Endometrial microvascular endothelial cells (primary cell): ENCODE results near the gene KRT77. TPM values are rescaled to one million over a fixed set of nuclear protein-coding genes. Genes with fewer than 3 reads are reported as not detected.

Experiments
- in situ Hi-C: cut with HindIII; loops from 2 replicates; pipeline ENCODE4 v1.10.0; 2017; ENCODE audit warnings: low sequenced_read_pairs, low pct_unique_long_range_greater_than_20kb; ENCODE audit errors: inconsistent ontology term
- total RNA-seq: library from RNA; depleted of rRNA; stranded (reverse); fragments of >200 nt; gene quantifications from one replicate; pipeline ENCODE4 v1.2.3, GENCODE V29; 2015; ENCODE audit errors: inconsistent ontology term

KRT77 gene
- total RNA-seq, 1 donor from 2014 or later = not detected

- in situ Hi-C loops = no loop called here
These were observed 39.9 kb downstream of the KRT77 start for GRCh38 chr12:52663420-52663819.

DNA sequence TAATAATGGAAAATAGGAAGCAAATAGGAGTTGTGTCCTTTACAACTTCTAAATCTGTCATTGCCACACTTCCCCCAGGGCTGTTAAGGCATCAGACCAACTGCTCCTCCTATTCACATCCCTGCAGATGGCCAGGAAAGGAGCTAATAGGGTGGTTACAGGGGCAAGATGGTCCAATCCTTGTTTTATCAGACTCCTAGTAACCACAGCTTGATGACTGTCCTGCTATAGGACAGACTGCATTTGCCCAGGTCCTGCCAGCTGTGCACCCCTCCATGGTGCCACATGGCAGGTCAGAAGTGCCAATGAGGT is 40.5 kb downstream of the KRT77 start:
- in situ Hi-C loops = no loop called here

- in situ Hi-C loops = no loop called here
These were observed 41.0 kb downstream of the KRT77 start for GRCh38 chr12:52662093-52662917.

DNA sequence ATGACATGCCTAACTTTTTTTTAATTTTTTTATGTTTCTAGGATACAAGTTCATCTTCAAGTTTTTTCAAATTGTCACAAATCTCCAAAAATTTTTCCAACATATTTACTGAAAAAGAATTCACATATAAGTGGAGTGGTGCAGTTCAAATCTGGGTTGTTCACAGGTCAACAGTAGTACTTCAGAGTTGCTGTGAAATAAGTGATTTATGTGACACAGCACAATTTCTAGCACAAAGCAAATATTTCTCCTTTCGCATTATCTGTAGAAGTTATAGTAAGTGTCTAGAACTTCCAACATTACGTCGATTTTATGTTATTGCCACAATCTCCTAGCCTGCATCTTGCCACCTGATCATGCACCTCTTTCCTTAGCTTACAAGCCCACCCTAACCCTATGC is 41.7 kb downstream of the KRT77 start:
- in situ Hi-C loops = no loop called here

DNA sequence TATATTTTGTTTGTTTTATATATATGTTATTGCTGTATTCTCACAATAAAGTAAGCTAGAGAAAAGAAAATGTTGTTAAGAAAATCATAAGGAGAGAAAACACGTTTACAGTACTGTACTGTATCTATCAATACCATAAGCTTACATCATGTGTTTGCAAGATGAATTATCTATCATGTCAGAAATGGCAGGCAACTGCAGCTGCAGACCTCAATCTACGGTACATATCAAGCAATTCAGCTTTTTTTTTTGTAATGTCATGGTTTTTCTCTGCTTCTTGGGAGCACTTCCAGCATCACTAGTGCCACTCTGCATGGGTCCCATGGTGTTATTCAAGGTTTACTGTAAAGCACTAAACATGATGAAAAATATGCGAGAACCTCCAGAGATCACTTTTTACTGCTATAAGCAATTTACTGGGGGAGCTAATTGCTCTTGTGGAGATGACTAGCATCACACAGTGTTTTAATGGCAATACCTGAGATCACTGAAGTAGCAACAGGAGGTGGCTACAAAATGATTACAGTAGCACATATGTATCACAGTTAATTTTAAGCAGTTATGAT is 42.3 kb downstream of the KRT77 start:
- in situ Hi-C loops = no loop called here

- in situ Hi-C loops = no loop called here
These were observed 43.4 kb downstream of the KRT77 start for GRCh38 chr12:52659951-52660350.

DNA sequence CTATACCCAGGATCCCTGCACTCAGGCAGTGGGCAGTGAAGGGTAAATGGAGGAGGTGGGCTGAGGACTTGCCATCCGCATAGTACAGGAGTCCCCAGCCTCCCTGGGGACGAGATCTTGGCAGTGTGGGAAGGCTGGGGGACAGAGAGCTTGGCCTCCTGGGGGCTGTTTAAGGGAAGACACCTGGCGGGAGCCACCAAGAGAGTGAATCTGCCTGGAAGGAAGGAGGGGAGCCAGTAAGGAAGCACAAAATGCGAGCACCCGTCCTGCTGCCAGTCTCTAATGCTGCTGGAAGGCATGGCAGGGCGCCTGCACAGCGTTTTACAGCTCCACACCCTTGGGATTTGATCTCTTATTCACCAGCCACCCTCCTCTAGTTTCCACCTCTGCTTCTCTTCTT is 43.9 kb downstream of the KRT77 start:
- in situ Hi-C loops = no loop called here

- in situ Hi-C loops = no loop called here
These were observed 45.1 kb downstream of the KRT77 start for GRCh38 chr12:52658196-52658595.

GRCh38 chr12:52657250-52657902 is 45.9 kb downstream of the KRT77 start:
- in situ Hi-C loops = no loop called here

GRCh38 chr12:52656616-52657015 is 46.7 kb downstream of the KRT77 start:
- in situ Hi-C loops = no loop called here

- in situ Hi-C loops = no loop called here
These were observed 47.6 kb downstream of the KRT77 start for GRCh38 chr12:52655720-52656124.

GRCh38 chr12:52655251-52655650 is 48.1 kb downstream of the KRT77 start:
- in situ Hi-C loops = no loop called here

DNA sequence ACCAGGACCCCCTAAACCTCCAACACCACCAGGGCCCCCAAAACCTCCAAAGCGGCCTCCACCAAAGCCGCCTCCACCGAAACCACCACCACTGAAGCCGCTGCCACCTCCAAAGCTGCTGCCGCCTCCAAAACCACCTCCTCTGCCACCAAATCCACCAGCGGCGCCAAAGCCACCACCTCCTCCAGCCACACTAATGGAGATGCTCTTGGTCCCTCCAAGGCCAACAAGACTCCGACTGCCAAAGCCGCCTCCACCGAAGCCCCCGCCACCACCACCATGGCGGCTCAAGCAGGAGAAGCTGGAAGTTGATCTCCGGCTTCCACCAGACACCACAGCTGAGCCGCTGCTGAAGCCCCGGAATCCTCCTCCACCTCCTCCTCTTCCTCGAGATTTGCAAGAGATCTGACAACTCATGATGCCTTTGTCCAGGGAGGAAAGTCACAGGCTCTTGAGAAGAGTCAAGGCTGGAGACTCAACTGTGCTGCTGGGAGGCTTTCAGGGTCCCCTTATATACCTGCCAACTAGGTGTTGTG is 51.5 kb downstream of the KRT77 start, which contains the start of gene KRT2:
Gene KRT2 (minus strand): TSS at position 486 of the 536 bp plus-strand sequence. CDS start 69 bp downstream, at position 417.
- in situ Hi-C loops = no loop called here

DNA sequence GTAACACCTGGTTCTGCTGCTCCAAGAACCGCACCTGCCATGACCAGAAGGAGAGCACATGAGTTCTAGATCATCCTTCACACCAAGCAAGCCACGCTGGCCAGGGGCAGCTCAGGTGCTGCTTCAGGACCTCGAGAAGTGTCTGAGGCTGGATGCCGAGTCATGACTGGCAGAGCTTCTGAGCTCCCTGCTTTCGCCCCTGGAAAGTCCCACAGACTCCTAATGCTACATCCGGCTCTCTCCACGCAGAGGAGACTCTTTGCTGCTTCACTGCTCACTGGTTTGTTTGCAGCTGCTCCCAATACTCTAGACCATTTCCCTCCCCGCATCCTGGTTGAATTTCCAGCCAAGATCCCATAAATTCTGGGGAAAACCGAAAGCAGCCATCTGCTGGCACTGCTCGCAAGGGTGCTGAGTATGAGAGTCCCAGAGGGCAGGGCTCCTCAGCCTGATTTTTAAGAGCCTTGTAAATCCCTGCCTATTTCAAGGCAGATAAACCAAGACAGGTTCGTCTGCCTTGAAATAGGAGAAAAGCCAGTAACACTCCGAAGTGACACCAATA is 52.7 kb downstream of the KRT77 start:
- in situ Hi-C loops = no loop called here

DNA sequence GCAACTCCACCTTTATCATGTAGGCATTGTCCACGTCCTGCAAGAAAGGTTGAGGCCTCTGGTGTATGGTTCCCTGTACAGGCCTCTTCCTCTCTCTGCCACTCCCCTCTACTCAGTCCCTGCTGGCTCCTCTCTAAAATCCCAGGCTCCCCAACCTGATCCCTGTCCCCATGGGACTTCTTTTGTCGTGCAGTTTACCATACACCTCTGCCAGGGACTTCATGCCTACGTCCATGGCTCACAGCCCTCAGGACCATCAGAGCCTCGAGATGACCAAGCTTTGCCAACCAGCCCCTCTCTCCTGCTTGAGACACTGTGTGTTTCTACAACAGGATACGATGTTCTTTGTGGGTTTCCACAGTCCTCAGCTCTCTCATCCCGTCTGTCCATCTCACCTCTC is 54.3 kb downstream of the KRT77 start:
- in situ Hi-C loops = no loop called here

- in situ Hi-C loops = no loop called here
These were observed 55.2 kb downstream of the KRT77 start for GRCh38 chr12:52648012-52648550.

DNA sequence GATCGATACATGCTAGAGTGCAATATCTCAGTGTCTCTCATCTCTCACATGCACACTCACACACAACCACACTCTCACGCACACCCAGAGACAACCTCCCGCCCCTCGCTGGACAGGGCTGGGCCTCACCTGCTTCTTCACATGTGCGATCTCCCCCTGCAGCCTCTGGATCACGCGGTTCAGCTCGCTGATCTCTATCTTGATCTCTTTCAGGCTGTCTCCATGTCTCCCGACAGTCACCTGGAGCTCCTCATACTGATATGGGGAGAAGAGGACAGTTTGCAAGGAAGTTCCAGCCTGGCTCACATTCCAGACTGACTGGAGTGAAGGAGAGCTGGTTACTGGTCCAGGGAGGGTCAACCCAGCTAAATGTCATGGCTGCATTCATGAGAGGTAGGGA is 55.7 kb downstream of the KRT77 start:
- in situ Hi-C loops = no loop called here

DNA sequence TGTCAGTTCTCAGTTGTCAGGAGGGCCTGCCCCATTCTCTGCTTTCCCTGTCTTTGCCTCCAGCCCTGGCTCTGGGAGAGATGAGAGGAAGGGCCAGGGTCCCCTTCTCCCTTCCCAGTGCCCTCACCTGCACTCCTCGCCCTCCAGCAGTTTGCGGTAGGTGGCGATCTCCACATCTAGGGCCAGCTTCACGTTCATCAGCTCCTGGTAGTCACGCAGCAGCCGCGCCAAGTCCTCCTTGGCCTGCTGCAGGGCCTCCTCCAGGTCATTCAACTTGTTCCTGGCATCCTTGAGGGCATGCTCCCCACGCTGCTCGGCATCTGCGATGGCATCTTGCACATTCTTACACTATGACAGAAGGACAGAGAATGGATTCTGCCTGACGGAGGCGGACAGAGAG is 56.7 kb downstream of the KRT77 start:
- in situ Hi-C loops = no loop called here

DNA sequence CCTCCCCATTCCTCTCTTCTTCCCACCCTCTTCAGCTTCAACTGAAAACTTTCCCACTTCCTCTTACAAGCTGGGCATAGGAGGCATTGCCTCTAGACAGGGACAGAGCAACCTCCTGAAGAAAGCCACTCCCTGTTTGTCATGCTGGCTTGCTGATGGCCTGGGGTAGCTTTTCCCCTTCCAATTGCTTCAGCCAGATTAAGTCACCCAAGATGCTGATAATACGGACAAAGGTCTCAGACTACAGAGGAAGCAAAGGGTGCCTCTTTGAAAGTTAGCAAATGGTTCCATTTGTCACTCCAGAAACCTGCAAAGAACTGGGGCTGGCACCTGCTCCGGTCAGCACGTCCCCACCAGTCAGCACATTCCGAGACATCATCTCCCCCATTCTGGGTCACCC is 57.3 kb downstream of the KRT77 start:
- in situ Hi-C loops = no loop called here
